ENCODE measurements around the gene EXOSC6. TPM values are rescaled to one million over a fixed set of nuclear protein-coding genes. Genes with fewer than 3 reads are reported as not detected.

EXOSC6 gene
- total RNA-seq, 4 donors from 2014 or later: 24.0 to 40.6 (median 27.4) TPM

DNA sequence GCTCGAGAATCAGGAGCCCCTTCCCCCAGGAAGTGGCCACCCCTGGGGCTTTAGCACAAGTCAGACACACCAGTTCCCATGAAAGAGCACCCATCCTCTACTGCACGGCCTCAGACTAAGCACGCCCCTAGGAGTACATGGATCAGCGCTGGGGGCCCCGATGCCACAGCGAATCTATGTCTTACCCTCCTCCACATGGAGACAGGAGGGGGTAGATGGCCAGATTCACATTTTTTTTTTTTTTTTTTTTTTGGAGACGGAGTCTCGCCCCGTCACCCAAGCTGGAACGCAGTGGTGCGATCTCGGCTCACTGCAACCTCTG lies 3.2 kb upstream of the EXOSC6 start:
- H3K9me3 ChIP-seq: no peaks in the 10 kb centered on the region
- peaks cover 0 to 11% (median 6%) of the 10 kb centered on the region in 4 donors for H3K4me1 ChIP-seq
- no peak for DNase-seq (ENCODE audit: low spot score in 2 of 2)
- H3K36me3 ChIP-seq: peaks cover 4 to 80% (median 39%) of the 10 kb centered on the region in 3 donors
- H3K4me3 ChIP-seq: no peak overlapping the region
- TF ChIP-seq EP300 (IDR thresholded peaks at IDR 0.05) (no peak), POLR2A (IDR thresholded peaks at IDR 0.05) (no peak)
- TF ChIP-seq, protein P1, sequence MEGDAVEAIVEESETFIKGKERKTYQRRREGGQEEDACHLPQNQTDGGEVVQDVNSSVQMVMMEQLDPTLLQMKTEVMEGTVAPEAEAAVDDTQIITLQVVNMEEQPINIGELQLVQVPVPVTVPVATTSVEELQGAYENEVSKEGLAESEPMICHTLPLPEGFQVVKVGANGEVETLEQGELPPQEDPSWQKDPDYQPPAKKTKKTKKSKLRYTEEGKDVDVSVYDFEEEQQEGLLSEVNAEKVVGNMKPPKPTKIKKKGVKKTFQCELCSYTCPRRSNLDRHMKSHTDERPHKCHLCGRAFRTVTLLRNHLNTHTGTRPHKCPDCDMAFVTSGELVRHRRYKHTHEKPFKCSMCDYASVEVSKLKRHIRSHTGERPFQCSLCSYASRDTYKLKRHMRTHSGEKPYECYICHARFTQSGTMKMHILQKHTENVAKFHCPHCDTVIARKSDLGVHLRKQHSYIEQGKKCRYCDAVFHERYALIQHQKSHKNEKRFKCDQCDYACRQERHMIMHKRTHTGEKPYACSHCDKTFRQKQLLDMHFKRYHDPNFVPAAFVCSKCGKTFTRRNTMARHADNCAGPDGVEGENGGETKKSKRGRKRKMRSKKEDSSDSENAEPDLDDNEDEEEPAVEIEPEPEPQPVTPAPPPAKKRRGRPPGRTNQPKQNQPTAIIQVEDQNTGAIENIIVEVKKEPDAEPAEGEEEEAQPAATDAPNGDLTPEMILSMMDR (IDR thresholded peaks at IDR 0.05): no peak
- no peaks in the 10 kb centered on the region for H3K27me3 ChIP-seq
- WGBS, 2 donors: 95 to 99% methylated on average over 12 of the region's 12 CpGs
- no peak overlapping the region for H3K27ac ChIP-seq

- WGBS, 2 donors: 93% methylated on average over 9 of the region's 9 CpGs
- Histone ChIP-seq H3K9me3 (no peaks in the 10 kb centered on the region), H3K4me3 (no peak overlapping the region), H3K27ac (no peak overlapping the region), H3K4me1 (peaks cover 0 to 17% (median 12%) of the 10 kb centered on the region in 4 donors), H3K27me3 (no peaks in the 10 kb centered on the region), H3K36me3 (peaks cover 4 to 75% (median 39%) of the 10 kb centered on the region in 3 donors)
- TF ChIP-seq EP300 (IDR thresholded peaks at IDR 0.05): no peak
- TF ChIP-seq POLR2A (IDR thresholded peaks at IDR 0.05): no peak
- TF ChIP-seq, protein P1 (IDR thresholded peaks at IDR 0.05): peak in 2 of 5 experiments; percentile 1 to 3
- DNase-seq (ENCODE audit: low spot score in 2 of 2): no peak
Observed at GRCh38 chr16:70254180-70254964, 2.6 kb upstream of the EXOSC6 start.

DNA sequence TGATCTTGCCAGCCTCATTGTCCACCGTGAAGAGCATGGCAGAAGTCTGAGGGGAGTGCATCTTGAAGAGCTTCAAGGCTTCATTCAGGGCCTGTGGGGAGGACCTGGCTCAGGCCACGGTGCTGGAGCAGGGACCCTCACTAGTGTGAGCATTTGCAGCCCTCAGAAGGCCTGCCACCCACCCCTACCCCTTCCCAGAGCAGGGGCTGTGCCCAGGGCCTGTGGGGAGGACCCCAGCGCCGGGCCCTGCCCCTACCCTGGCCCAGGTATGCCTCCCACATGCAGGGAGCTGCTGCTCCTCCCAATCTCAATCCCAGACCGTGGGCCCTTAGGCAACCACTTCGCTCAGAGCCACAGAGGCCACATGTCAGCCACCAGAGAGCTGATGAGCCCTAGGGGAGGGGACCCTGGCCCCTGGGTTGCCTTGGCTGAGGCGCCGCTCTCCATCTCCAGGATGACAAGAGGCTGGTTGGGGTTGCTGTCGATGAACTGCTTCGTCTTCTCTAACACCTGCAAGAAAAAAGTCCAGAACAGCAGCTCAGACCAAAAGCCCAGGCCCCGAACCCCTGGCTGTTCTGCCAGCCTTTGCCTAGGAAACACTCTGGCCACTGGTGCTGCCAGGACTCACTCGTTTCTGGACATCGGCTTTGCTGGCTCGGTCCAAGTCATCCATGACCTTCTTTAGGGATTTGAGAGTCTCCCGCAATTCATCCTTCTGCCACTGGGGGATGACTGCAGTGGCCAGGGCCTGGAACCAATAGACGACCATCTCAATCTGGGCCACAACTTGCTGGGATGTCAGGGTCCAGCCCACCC lies 1.8 kb upstream of the EXOSC6 start:
- no peak overlapping the region for H3K27ac ChIP-seq
- DNase-seq (ENCODE audit: low spot score in 2 of 2): peak in 1 of 2 donors; percentile 18
- H3K4me3 ChIP-seq: no peak overlapping the region
- no peaks in the 10 kb centered on the region for H3K9me3 ChIP-seq
- H3K27me3 ChIP-seq: no peaks in the 10 kb centered on the region
- H3K36me3 ChIP-seq: peaks cover 4 to 66% (median 31%) of the 10 kb centered on the region in 3 donors
- 57 to 72% methylated on average over 12 to 14 of the region's 16 CpGs for WGBS, 2 donors
- TF ChIP-seq, protein P1 (IDR thresholded peaks at IDR 0.05): peak in 4 of 5 experiments; percentile 20 to 30 (median 24)
- TF ChIP-seq POLR2A (IDR thresholded peaks at IDR 0.05) (no peak), EP300 (IDR thresholded peaks at IDR 0.05) (no peak)
- peaks cover 0 to 22% (median 15%) of the 10 kb centered on the region in 4 donors for H3K4me1 ChIP-seq

DNA sequence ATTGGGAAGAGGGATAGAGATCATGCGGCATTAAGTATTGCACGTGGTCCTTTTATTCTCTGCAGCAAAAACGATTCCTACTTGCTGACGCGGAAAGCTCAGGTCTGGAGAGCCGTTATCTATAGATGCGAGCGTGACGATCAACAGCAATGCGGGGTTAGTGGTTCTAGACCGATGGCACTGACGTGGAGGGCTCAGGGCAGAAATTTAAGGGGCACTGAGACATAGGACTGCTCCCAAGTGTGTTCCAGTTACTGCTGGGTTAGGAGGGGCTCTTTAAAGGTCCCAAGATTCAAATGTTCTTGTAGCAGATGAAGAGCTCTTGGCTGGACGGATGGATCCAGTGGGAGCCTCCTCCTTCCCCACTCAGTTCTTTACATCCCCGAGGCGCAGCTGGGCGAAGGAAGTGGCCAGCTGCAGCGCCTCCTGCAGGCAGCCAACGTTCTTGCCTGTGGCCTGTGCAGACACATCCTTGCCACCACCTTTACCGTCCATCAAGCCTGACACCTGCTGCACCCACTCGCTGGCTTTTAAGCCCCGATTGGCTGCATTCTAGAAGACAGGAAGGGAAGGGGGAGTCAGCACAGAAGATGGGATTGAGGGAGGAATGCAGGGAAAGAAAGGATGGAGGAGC lies 732 bp upstream of the EXOSC6 start:
- H3K27ac ChIP-seq: peak overlapping the region in 1 of 4 donors; percentile 92
- TF ChIP-seq, protein P1 (IDR thresholded peaks at IDR 0.05): peak in 1 of 5 experiments; percentile 8
- TF ChIP-seq EP300 (IDR thresholded peaks at IDR 0.05): no peak
- no peaks in the 10 kb centered on the region for H3K27me3 ChIP-seq
- peaks cover 0 to 29% (median 15%) of the 10 kb centered on the region in 4 donors for H3K4me1 ChIP-seq
- H3K9me3 ChIP-seq: no peaks in the 10 kb centered on the region
- no peak overlapping the region for H3K4me3 ChIP-seq
- peaks cover 0 to 58% (median 28%) of the 10 kb centered on the region in 3 donors for H3K36me3 ChIP-seq
- no peak for DNase-seq (ENCODE audit: low spot score in 2 of 2)
- 82 to 86% methylated on average over 21 of the region's 21 CpGs for WGBS, 2 donors

Measured in tibial nerve (tissue), 4 donors.